ENCODE results near the gene RNF180.

DNA sequence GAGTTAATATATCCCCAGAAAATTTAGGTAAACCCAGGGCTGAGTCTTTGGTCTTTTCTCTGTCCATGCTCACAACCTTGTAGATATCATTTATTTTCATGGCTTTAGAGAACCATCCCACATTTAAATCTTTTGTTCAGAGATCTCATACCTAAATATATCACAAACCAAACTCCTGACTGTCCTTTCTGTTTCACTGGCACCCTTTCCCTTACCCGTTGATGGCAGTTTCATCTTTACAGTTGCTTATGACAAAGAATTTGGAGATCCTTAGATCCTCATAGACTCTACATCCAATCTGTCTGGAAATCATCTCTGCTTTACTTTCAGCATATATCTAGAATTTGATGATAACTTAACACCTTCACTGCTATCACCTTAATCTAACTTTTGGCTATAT, 19.2 kb downstream of the RNF180 start:
- TF ChIP-seq CTCF (IDR thresholded peaks at IDR 0.05) (no peak), EZH2 (IDR thresholded peaks at IDR 0.05; ENCODE audit: borderline replicate concordance, insufficient read depth, low read depth, low read length, poor library complexity, severe bottlenecking) (no peak)
